Measurements from ENCODE around the gene MOB3C.

The MOB3C gene

GRCh38 chr1:46637444-46638083 lies 21.0 kb upstream of the MOB3C start:
- no peak for DNase-seq (ENCODE audit: low read depth)

GRCh38 chr1:46635205-46635604 lies 18.6 kb upstream of the MOB3C start:
- DNase-seq (ENCODE audit: low read depth) = no peak

GRCh38 chr1:46630719-46631118 lies 14.1 kb upstream of the MOB3C start:
- DNase-seq (ENCODE audit: low read depth) = no peak

GRCh38 chr1:46623743-46624644 lies 7.4 kb upstream of the MOB3C start:
- no peak for DNase-seq (ENCODE audit: low read depth)

- no peak for DNase-seq (ENCODE audit: low read depth)
Measured at GRCh38 chr1:46622344-46622743, 5.7 kb upstream of the MOB3C start.

GRCh38 chr1:46621930-46622329 lies 5.3 kb upstream of the MOB3C start:
- no peak for DNase-seq (ENCODE audit: low read depth)

GRCh38 chr1:46619656-46620258 lies 3.1 kb upstream of the MOB3C start:
- DNase-seq (ENCODE audit: low read depth) = no peak

- no peak for DNase-seq (ENCODE audit: low read depth)
Measured at GRCh38 chr1:46618754-46619415, 2.3 kb upstream of the MOB3C start.

GRCh38 chr1:46617833-46618232 lies 1.2 kb upstream of the MOB3C start:
- no peak for DNase-seq (ENCODE audit: low read depth)

GRCh38 chr1:46617108-46617800 lies 643 bp upstream of the MOB3C start:
- DNase-seq (ENCODE audit: low read depth) = no peak

GRCh38 chr1:46615735-46616134 lies 876 bp downstream of the MOB3C start:
- no peak for DNase-seq (ENCODE audit: low read depth)

- DNase-seq (ENCODE audit: low read depth) = no peak
Measured at GRCh38 chr1:46615088-46615487, 1.5 kb downstream of the MOB3C start.

- no peak for DNase-seq (ENCODE audit: low read depth)
Measured at GRCh38 chr1:46614604-46614984, 2.0 kb downstream of the MOB3C start.

- peak; percentile 13 for DNase-seq (ENCODE audit: low read depth)
Measured at GRCh38 chr1:46613661-46614603, 2.7 kb downstream of the MOB3C start.

GRCh38 chr1:46612937-46613660 lies 3.5 kb downstream of the MOB3C start:
- no peak for DNase-seq (ENCODE audit: low read depth)

GRCh38 chr1:46611691-46612221 lies 4.9 kb downstream of the MOB3C start:
- DNase-seq (ENCODE audit: low read depth) = no peak

GRCh38 chr1:46607345-46608130 lies 9.1 kb downstream of the MOB3C start:
- DNase-seq (ENCODE audit: low read depth) = no peak

GRCh38 chr1:46606255-46606965 lies 10.2 kb downstream of the MOB3C start:
- DNase-seq (ENCODE audit: low read depth) = no peak
